GM13976 (cell line): ENCODE results near the gene CCDC90B.
A peak's percentile ranks its signal among the peaks of the same experiment; 100 is the strongest.
"Not testable (repeated sequence)": the region's sequence is repeated elsewhere in the genome, so short reads cannot be mapped to it uniquely, and the experiment has no call there.

ENCODE experiments used
- DNase-seq: peaks from one replicate; pipeline ENCODE4 v3.0.0; 2012; ENCODE audit warnings: low spot score
- CTCF ChIP-seq: IDR thresholded peaks from 2 replicates; pipeline ENCODE4 v1.5.1; 2012; ENCODE audit warnings: borderline replicate concordance, mild to moderate bottlenecking; ENCODE audit not compliant: insufficient read depth; ENCODE audit errors: extremely low read depth, missing control alignments, control extremely low read depth
- in situ Hi-C: fragments of 300-500 bp; cut with MboI; formaldehyde crosslinking; loops from one replicate; pipeline ENCODE4 v1.12.0; 2022; ENCODE audit warnings: low sequenced_read_pairs, mixed read lengths, inconsistent platforms; ENCODE audit not compliant: unreplicated experiment

CCDC90B gene

GRCh38 chr11:83317757-83318690, 31.9 kb upstream of the CCDC90B start:
- DNase-seq: peak; percentile 12
- in situ Hi-C loops: no loop called here
- TF ChIP-seq CTCF: no peak

GRCh38 chr11:83316897-83317268, 30.7 kb upstream of the CCDC90B start:
- DNase-seq, in situ Hi-C loops: not testable (repeated sequence)

GRCh38 chr11:83316143-83316896, 30.2 kb upstream of the CCDC90B start:
- DNase-seq, in situ Hi-C loops: not testable (repeated sequence)

- no peak for DNase-seq
- in situ Hi-C loops: no loop called here
- no peak for TF ChIP-seq CTCF
Measured at GRCh38 chr11:83312430-83312829, 26.3 kb upstream of the CCDC90B start.

- DNase-seq: no peak
- in situ Hi-C loops: no loop called here
- TF ChIP-seq CTCF: no peak
Measured at GRCh38 chr11:83311701-83312100, 25.5 kb upstream of the CCDC90B start.

GRCh38 chr11:83310718-83311117, 24.6 kb upstream of the CCDC90B start:
- in situ Hi-C loops: no loop called here
- no peak for DNase-seq
- no peak for TF ChIP-seq CTCF

GRCh38 chr11:83308536-83308935, 22.4 kb upstream of the CCDC90B start:
- DNase-seq, in situ Hi-C loops: not testable (repeated sequence)
